Measurements from ENCODE around the gene SMIM5.

Gene SMIM5

DNA sequence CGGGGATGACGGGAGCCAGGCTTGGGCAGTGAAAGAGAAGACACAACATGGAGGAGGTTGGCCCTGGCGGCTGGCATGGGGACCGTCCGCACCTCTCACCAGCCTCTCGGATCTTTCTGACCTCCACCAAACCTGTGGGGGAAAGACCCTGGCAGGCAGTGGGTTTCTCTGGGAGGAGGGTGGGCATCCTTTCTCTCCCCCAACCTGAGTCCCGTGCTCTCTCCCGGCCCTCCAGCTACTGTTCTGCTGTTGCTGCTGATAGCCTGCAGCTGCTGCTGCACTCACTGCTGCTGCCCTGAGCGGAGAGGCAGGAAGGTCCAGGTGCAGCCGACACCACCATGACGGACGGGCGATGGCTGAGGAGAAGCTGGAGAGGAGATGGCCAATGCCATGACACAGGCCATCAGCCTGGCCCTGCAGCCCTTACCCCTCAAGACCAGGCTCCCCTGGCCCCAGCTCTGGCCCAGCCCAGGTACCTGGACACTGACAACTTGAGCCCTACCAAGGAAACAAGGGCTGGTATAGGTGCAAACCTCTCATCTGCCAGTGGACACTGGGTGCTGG, 7.4 kb downstream of the SMIM5 start:
- DNase-seq (ENCODE audit: low read depth): no peak

DNA sequence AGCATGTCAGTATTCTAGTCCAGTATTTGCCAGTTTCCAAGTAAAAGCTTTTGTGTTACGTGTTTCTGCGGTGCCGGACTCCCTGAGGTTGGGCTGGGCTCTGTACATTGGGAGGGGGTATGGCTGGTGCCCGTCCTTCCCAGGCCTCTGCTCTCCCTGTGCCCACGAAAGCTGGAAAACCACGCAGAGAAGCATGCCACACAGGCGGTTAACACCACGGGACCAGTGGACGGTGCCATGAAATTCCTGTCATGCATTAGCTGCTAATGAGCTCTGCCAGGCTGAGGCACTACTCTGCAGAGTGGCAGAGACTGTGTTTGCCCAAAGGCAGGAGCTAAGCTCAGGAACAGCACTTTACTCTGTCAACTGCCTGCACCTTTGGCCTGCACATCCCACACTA, 8.1 kb downstream of the SMIM5 start:
- no peak for DNase-seq (ENCODE audit: low read depth)

DNA sequence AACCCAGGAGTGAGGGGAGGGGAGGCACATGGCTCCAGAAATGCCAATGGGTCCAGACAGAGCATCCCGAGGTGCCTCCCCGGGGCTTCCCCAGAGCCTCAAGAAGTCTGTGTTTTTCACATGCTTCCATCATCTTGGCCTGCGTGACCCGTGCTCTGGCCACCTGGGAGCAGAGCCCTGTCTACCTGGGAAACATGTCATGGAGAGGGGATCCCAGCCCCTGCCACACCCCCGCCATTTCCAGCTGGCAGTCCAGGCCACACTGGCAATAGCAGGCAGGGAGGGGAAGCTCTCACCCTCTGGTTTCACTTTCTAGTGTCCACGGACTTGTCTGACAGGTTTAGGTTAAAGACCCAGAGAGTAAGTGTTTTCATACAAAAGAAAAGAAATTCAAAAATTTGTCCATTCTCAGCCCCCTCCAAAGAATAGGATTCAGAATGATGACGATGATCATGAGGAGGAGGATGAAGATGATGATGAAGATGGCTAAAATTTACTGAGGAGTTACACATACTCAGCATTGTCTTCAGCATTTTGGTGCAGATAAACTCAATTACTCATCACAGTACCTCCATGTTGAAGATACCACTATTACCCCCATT, 9.0 kb downstream of the SMIM5 start:
- DNase-seq (ENCODE audit: low read depth): no peak

DNA sequence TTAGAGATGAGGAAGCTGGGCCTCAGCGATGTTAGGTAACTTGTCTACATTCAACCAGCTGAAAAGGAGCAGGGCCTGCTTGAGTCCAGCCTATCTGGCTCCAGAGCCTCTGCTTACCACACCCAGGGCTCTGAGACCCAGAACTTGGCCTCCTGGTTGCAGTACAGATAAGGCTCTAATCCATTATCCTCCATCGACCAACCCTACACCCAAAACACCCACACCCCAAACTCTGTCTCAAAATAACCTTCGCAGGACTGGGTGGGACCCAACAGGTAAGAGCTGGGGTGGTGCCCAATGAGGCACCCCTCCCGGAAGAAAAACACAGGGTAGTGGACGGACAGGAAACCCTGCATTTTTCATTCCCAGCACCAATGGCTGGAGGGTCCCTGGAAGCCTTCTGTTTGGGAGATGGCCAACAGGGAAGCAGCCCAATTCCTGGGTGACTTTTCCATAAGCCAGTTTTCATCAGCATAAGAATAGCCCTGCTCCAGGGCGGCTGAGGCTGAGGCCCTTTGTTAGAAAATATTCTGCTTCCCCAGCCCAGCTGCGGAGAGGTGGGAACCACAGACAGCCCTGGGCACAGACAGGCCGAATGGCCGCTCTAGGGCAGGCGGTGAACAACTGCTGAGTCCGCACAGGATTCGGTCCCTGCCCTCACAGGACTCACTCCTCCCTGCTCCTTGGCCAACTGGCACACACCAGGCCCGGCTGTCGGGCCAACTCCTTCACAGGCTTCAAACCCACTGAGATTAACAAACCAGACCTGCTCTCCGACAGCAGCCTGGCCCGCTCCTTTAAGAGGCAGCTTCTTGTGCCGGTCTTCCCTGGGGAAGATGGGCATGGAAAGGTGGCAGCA, 9.8 kb downstream of the SMIM5 start:
- no peak for DNase-seq (ENCODE audit: low read depth)

DNA sequence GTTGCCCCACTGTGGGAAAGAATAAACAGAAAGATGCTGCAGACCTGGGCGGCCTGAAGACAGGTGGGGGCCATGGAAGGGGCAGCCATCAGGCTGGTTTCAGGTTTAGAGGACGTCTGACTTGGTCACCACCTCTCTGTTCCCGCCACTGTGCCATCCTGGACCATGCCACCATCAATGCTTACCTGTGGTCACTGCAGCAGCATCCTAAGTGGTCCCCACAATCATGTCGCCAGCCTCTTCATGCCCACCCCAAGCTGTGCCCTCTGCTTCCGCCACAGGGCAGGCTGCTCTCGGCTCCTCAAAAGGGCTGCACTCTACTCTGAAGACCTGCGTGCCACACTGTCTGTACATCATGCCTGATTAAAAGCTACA, 10.4 kb downstream of the SMIM5 start:
- DNase-seq (ENCODE audit: low read depth): no peak

DNA sequence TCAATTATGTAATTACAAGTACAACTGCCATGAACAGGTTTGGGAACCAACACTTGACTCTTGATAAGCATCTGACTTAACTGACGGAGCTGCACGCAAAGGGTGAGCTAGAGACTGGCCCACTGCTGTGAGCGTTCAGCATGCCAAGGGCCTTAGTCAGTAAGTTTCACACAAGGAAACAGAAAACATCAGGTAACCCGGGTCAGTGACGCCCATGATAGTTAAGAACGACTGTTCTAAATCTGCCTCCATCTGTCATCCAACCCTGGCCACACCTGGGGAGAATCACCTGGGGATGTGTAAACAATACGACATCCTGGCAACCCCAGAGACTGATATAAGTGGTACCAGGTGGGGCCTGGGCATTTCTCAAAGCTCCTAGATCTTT, 12.3 kb downstream of the SMIM5 start:
- DNase-seq (ENCODE audit: low read depth): no peak

DNA sequence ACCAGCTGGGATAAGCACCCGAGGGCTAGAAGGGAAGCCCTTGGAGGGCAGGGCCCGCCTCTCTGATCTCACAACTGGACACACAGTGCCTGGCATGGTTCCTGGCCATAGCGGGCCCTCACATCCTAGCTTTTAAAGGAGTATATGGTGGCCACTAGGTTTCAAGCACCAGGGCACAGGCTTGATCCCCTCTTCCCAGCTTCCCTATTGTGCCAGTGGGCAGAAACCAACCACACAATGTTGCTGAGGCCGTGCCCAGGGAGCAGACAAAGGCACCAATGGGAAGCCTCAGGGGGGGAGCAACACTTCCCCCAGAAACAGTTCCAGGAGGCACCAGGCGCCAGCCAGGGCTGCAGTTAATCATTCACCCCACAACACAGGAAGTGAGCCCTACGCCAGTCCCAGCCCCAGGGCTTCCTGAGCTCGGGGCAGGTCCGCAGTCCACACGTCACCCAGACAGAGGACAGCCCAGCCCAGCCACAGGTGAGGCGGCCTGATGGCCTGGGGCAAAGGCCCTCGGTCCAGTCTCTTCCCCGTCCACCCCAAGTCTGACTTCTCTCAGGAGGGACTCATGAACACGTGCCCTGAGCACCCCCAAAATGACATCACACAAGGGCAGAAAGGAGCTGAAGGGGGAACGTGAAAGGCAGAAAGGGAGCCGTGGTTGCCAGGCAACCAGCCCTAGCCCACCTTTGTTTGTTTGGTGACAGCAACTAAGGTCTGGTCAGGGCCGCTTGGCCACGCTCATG, 12.8 kb downstream of the SMIM5 start:
- no peak for DNase-seq (ENCODE audit: low read depth)

DNA sequence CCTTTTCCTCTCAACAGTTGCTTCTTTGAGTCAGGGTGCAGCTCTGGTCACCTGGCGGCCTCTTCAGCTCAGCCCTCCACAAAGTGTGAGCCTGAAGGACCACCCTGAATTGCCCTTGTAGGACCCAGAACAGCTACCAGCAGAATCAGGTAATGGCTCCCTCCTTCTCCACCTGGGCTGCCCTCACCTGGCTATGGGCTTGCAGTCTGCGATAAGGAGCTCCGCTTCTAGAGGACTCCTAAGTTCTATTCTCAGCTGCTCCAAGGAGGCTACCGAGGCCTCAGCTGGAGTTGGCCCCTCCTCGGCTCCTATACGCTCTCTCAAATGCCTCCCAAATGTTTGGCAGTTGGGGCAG, 13.4 kb downstream of the SMIM5 start:
- DNase-seq (ENCODE audit: low read depth): no peak

DNA sequence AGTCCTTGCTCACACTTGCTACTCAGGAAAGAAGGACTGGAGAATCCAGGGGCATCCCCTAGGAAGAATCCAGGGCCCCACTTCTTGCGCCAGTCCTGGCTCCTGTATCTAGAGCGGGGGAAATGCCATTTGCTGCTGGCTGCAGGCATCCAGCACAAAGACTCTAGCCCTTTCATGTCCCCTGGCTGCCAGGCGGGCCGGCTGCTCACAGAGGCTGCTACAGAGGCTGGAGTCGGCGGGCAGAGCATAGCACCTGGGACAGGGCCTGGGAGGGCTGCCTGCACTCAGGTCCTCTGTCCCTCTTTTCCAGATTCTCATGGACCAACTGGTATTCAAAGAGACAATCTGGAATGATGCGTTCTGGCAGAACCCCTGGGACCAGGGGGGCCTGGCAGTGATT, 13.8 kb downstream of the SMIM5 start:
- DNase-seq (ENCODE audit: low read depth): no peak

DNA sequence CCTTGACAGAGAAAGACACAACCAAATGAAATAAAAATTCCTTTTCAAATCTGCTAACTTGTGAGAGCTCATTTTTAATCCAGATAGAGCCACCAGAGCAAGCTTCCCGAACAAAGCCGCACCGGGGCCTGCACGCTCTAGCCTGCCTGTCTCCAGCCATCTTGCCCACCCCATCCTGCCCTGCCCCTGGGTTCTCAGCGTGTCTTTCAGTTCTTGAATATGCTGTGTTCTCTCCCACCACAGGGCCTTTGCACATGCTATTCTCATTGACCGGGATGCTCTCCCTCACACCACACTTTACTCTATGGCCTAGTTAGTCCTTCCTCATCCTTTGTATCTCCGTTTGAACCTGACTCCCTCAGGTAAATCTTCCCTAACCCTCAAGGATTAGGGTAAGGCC, 14.7 kb downstream of the SMIM5 start:
- no peak for DNase-seq (ENCODE audit: low read depth)

DNA sequence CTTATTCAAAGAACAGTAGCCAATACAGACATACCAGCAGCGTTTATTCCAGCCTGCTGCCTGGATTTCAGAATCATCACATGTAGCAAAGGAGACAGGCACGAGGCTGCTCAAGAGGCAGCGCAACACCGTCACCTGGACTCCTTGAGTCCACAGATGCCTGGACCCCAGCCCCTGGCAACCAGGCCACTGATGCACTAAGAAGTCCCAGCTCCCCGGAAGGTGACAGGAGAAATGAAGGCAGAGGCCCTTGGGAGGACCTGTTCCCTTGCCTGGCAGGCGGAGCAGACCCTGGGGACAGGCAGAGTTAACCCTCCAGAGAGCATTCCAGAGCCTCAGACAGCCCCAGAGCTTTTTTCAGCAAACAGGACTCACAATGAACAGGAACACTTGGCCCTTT, 16.5 kb downstream of the SMIM5 start:
- no peak for DNase-seq (ENCODE audit: low read depth)

DNA sequence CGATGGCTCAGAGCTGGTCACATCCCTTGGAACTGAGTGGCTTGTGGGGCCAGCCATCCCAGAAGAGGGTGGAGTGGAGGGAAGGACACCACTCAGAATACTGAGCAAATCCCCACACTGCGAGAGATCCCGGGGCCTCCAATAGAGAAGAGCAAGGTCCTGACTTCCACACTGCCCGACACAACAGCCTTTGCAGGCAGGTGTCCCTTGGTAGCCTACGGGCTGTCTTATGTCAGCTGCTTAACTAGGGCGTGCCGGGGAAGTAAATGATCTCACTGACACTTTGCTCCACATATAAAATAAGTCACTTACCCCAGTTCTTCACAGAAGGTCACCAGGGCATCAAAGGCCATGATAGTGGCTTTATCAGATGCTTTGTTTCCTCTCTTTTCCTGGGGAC, 17.6 kb downstream of the SMIM5 start:
- DNase-seq (ENCODE audit: low read depth): no peak

DNA sequence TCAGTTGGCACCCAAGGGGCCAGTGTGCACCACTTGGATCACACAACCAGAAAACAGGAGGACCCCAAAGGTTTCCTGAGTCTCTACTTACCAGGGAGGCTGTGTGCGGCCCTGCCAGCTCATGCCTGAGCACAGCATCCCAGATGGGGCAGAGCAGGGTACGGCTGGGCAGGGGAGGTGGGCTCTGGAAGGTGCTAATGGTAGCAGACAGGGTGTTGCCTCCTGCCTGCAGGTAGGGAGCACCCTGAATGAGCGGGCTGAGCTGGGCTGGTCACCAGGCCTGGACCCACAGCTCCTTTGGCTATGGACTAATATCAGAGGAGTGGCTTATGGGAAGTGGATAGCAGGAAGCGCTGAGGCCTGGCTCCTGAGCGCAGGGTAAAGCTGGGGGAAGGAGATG, 19.1 kb downstream of the SMIM5 start:
- no peak for DNase-seq (ENCODE audit: low read depth)

DNA sequence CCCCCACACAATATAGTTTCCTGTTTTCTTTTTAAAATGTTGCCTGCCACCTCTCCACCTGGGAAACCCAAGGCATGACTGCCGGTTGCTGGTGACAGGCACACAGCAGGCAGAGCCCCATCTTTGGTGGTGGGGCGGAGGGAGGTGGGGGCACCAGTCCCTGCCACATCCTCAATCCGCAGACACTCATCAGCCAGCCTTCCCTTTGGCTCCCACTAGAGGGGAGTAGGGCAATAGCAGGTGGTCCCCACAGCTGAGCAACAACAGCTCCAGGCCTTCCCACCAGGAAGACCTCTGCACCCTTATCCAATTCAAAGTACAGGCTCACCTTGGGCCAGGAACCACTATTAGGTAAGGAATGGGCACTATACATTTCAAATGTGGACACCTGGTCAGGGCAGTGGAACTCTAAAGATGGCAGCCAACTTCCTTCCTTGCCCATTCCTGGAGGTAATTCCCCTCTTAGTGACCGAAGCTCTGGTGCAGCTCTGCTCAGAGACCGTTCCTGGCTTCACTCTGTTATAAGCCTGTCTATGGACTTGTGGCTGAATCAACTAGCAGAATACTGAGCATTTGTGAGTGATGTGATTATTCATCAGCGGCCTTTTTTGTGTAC, 19.8 kb downstream of the SMIM5 start:
- DNase-seq (ENCODE audit: low read depth): peak; percentile 11

DNA sequence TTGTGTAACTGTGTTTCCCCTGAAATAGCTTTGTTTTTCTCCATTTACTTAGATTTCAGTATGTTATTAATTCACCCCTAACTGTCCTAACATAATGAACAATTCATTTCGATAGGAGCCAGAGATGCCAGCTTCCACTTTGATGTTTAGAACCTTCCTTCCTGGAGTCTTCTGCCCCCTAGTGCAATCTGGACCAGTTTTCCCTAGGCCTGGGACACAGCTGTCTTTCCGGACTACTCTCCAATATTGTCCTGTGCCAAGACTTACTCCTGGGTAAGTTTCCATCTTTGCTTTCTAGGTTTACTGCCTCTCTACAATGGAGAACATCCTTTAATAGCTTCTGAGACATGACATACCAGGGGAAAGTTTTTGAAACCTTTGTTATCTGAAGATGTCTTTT, 20.9 kb downstream of the SMIM5 start:
- DNase-seq (ENCODE audit: low read depth): no peak

DNA sequence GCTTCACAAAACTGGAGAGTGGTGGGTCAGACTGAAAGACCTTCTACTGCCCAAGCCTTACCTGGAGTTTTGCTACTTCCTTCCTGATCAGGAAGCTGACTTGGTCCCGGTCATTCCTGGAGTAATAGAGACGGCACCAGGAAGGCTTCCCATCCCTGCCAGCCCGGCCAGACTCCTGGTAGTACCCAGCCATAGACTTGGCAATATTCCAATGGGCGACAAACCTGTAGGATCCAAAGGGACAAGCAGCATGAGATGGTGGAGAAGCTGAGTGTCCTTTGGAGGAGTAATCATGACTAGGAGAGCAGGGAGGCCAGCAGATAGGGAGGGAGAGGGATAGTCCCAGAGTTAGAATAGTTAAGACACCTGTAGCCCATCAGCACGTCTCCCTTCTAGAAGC, 25.0 kb downstream of the SMIM5 start:
- DNase-seq (ENCODE audit: low read depth): no peak

DNA sequence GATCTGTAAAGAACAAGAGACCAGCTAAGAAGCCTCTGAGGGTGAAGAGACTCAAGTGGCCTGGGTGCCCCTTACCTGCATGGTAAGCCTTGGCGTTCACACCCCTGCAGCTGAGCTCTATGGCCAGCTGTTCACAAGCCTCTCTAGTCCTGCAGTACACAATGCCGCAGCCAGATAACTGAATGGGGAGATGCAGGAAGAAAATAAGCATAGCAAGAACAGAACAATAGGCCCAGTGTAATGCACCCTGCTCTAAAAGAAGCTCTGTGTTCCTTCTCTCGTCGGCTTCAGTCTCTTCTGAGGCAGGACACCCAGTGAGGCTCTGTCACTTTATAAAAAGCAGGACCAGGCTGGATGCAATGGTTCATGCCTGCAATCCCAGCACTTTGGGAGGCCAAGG, 28.3 kb downstream of the SMIM5 start:
- DNase-seq (ENCODE audit: low read depth): no peak

DNA sequence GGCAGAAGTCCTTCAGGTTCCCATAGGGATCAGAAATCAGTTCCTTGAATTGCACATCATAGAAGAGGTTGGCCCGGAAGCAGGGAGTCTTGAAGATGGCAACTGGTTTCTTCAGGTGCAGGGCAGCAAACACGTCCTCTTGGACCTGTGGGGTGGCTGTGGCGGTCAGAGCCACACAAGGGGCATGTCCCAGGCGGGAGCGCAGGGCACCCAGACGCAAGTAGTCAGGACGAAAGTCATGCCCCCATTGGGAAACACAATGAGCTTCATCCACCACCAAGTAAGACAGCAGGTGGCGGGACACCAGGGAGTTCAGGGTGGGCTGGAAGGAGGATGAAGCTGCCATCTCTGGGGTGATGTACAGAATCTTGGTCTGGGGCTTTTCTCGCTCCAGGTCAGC, 29.3 kb downstream of the SMIM5 start:
- DNase-seq (ENCODE audit: low read depth): no peak

DNA sequence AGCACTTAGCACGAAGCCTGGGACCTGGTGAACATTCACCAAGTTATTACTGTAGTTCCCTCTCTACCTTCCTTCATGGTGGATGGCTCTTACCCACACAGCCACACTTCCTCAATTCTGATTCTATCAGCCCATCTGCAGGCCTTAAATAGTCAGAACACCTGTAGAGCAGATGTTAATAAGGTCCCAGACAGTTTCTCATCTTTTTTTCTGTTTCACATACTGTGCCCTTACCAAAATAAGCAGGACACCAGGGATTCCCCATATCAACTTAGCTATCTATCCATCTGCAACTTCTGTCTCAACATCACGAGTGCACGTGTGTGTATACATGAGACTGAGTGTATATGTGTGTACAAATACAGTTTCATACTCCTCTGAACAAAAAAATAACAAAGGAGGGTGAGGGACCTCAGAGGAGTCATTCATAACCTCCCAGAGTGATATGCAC, 30.9 kb downstream of the SMIM5 start:
- DNase-seq (ENCODE audit: low read depth): no peak

DNA sequence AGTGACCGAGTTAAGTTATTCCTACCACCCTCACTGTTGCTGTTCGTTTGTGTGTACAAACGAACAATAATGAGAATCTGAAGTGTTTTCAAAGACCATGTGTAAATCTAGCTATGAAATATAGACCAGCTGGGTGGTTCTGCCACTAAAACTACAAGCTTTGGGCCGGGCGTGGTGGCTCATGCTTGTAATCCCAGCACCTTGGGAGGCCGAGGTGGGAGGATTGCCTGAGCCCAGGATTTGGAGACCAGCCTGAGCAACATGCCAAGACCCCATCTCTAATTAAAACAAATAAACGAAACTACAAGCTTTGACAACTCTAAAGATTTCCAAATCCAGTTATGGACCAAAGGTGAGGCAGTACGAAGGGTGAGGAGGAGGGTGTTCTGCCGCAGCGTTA, 32.7 kb downstream of the SMIM5 start:
- DNase-seq (ENCODE audit: low read depth): no peak

DNA sequence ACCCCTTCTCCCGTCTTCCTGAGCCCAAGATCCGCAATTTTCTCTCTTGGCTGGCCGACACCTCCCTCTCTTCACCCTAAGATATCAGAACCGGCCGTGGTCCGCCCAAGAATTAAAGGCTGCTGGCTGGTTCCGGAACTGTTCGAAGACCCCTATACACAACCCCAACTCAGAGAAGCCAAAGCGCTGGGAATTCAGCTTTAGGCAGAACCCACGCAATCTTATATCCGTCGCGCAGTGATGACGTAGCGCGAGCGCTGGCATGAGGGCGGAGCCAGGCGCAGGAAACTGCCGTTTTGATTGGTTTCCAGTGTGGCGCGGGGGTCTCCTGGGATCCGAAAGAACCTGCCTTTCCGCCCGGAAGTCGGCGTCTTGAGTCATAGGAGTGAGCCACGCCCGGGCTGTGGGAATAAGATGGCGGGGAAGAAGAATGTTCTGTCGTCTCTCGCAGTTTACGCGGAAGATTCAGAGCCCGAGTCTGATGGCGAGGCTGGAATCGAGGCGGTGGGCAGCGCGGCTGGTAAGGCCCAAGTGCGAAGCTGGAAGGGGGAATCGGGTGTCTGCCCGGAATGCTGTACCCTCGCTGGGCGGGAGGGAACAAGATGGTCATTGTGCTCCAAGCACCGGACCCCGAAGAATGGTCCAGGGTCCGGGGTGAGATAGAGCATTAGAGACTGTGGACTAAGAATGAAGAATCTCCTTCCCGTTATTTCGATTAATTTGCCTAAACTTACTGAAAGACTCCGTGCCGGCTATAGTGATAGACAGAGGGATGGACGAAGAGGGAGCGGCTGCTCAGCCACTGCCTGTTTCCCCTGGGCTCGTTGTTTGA, 33.9 kb downstream of the SMIM5 start, which contains the start of the genes RECQL5 and SAP30BP:
Gene RECQL5, minus strand, starts transcription at position 196 of the 832 bp plus-strand sequence. CDS start 597 bp downstream, outside the sequence.
Gene SAP30BP, plus strand, starts transcription at position 380 of the 832 bp plus-strand sequence. Its CDS starts 35 bp downstream, at position 415.
- peak; percentile 95 for DNase-seq (ENCODE audit: low read depth)

Measured in activated T-cell treated with anti-CD3 and anti-CD28 coated beads for 24 hours (primary cell).